ENCODE measurements around the gene LIF.
"Not testable (repeated sequence)": the region's sequence is repeated elsewhere in the genome, so short reads cannot be mapped to it uniquely, and the experiment has no call there.

Gene LIF

GRCh38 chr22:30209642-30210041 lies 36.9 kb downstream of the LIF start:
- peaks cover 0 to 11% of the 10 kb centered on the region in 2 donors for H3K4me1 ChIP-seq (ENCODE audit: control insufficient read depth in 1 of 2, insufficient read depth in 2 of 2, low read length in 2 of 2)
- no peaks in the 10 kb centered on the region for H3K27me3 ChIP-seq (ENCODE audit: low read depth, low read length)
- H3K27ac ChIP-seq (ENCODE audit: low read length) = peak overlapping the region; percentile 84

GRCh38 chr22:30208631-30209603 lies 37.6 kb downstream of the LIF start:
- Histone ChIP-seq H3K36me3 (ENCODE audit: control insufficient read depth in 1 of 2, insufficient read depth in 2 of 2, low read length in 2 of 2) (peaks cover 0 to 6% of the 10 kb centered on the region in 2 donors), H3K9me3 (ENCODE audit: control insufficient read depth in 1 of 2, low read length in 2 of 2) (no peaks in the 10 kb centered on the region), H3K4me3 (ENCODE audit: low read depth in 1 of 2, low read length in 2 of 2) (no peak overlapping the region), H3K4me1 (ENCODE audit: control insufficient read depth in 1 of 2, insufficient read depth in 2 of 2, low read length in 2 of 2) (peaks cover 0 to 17% of the 10 kb centered on the region in 2 donors), H3K27ac (ENCODE audit: low read length) (peak overlapping the region; percentile 84), H3K27me3 (ENCODE audit: low read depth, low read length) (no peaks in the 10 kb centered on the region)

More at GRCh38 chr22:30209642-30210041, 36.9 kb downstream of the LIF start:
- Histone ChIP-seq H3K36me3 (ENCODE audit: control insufficient read depth in 1 of 2, insufficient read depth in 2 of 2, low read length in 2 of 2) (peaks cover 0 to 6% of the 10 kb centered on the region in 2 donors), H3K4me3 (ENCODE audit: low read depth in 1 of 2, low read length in 2 of 2) (no peak overlapping the region), H3K9me3 (ENCODE audit: control insufficient read depth in 1 of 2, low read length in 2 of 2) (no peaks in the 10 kb centered on the region)

- Histone ChIP-seq H3K27me3 (ENCODE audit: low read depth, low read length) (no peaks in the 10 kb centered on the region), H3K9me3 (ENCODE audit: control insufficient read depth in 1 of 2, low read length in 2 of 2) (no peaks in the 10 kb centered on the region), H3K4me1 (ENCODE audit: control insufficient read depth in 1 of 2, insufficient read depth in 2 of 2, low read length in 2 of 2) (peaks cover 0 to 17% of the 10 kb centered on the region in 2 donors), H3K36me3 (ENCODE audit: control insufficient read depth in 1 of 2, insufficient read depth in 2 of 2, low read length in 2 of 2) (peaks cover 0 to 6% of the 10 kb centered on the region in 2 donors), H3K4me3 (ENCODE audit: low read depth in 1 of 2, low read length in 2 of 2) (no peak overlapping the region), H3K27ac (ENCODE audit: low read length) (no peak overlapping the region)
Observed at GRCh38 chr22:30206944-30207343, 39.6 kb downstream of the LIF start.

- Histone ChIP-seq H3K4me1 (ENCODE audit: control insufficient read depth in 1 of 2, insufficient read depth in 2 of 2, low read length in 2 of 2) (peaks cover 0 to 17% of the 10 kb centered on the region in 2 donors), H3K36me3 (ENCODE audit: control insufficient read depth in 1 of 2, insufficient read depth in 2 of 2, low read length in 2 of 2) (peaks cover 0 to 6% of the 10 kb centered on the region in 2 donors), H3K27ac (ENCODE audit: low read length) (no peak overlapping the region), H3K27me3 (ENCODE audit: low read depth, low read length) (no peaks in the 10 kb centered on the region), H3K4me3 (ENCODE audit: low read depth in 1 of 2, low read length in 2 of 2) (no peak overlapping the region), H3K9me3 (ENCODE audit: control insufficient read depth in 1 of 2, low read length in 2 of 2) (no peaks in the 10 kb centered on the region)
Observed at GRCh38 chr22:30205281-30206115, 41.1 kb downstream of the LIF start.

- Histone ChIP-seq H3K36me3 (ENCODE audit: control insufficient read depth in 1 of 2, insufficient read depth in 2 of 2, low read length in 2 of 2) (peaks cover 0 to 6% of the 10 kb centered on the region in 2 donors), H3K27ac (ENCODE audit: low read length) (peak overlapping the region; percentile 29), H3K4me3 (ENCODE audit: low read depth in 1 of 2, low read length in 2 of 2) (no peak overlapping the region), H3K27me3 (ENCODE audit: low read depth, low read length) (no peaks in the 10 kb centered on the region), H3K4me1 (ENCODE audit: control insufficient read depth in 1 of 2, insufficient read depth in 2 of 2, low read length in 2 of 2) (peaks cover 0 to 17% of the 10 kb centered on the region in 2 donors), H3K9me3 (ENCODE audit: control insufficient read depth in 1 of 2, low read length in 2 of 2) (no peaks in the 10 kb centered on the region)
Observed at GRCh38 chr22:30204742-30205111, 41.8 kb downstream of the LIF start.

- Histone ChIP-seq H3K27ac (ENCODE audit: low read length) (peak overlapping the region; percentile 29), H3K4me1 (ENCODE audit: control insufficient read depth in 1 of 2, insufficient read depth in 2 of 2, low read length in 2 of 2) (peaks cover 0 to 17% of the 10 kb centered on the region in 2 donors), H3K36me3 (ENCODE audit: control insufficient read depth in 1 of 2, insufficient read depth in 2 of 2, low read length in 2 of 2) (peaks cover 0 to 6% of the 10 kb centered on the region in 2 donors), H3K9me3 (ENCODE audit: control insufficient read depth in 1 of 2, low read length in 2 of 2) (no peaks in the 10 kb centered on the region), H3K27me3 (ENCODE audit: low read depth, low read length) (no peaks in the 10 kb centered on the region), H3K4me3 (ENCODE audit: low read depth in 1 of 2, low read length in 2 of 2) (no peak overlapping the region)
Observed at GRCh38 chr22:30204015-30204741, 42.4 kb downstream of the LIF start.

GRCh38 chr22:30202531-30203006 lies 44.0 kb downstream of the LIF start:
- Histone ChIP-seq H3K4me1 (ENCODE audit: control insufficient read depth in 1 of 2, insufficient read depth in 2 of 2, low read length in 2 of 2) (peaks cover 0 to 10% of the 10 kb centered on the region in 2 donors), H3K9me3 (ENCODE audit: control insufficient read depth in 1 of 2, low read length in 2 of 2) (no peaks in the 10 kb centered on the region), H3K36me3 (ENCODE audit: control insufficient read depth in 1 of 2, insufficient read depth in 2 of 2, low read length in 2 of 2) (peaks cover 0 to 6% of the 10 kb centered on the region in 2 donors), H3K27ac (ENCODE audit: low read length) (peak overlapping the region; percentile 61), H3K4me3 (ENCODE audit: low read depth in 1 of 2, low read length in 2 of 2) (no peak overlapping the region), H3K27me3 (ENCODE audit: low read depth, low read length) (no peaks in the 10 kb centered on the region)

- Histone ChIP-seq H3K27me3 (ENCODE audit: low read depth, low read length) (no peaks in the 10 kb centered on the region), H3K4me3 (ENCODE audit: low read depth in 1 of 2, low read length in 2 of 2) (no peak overlapping the region), H3K27ac (ENCODE audit: low read length) (no peak overlapping the region), H3K4me1 (ENCODE audit: control insufficient read depth in 1 of 2, insufficient read depth in 2 of 2, low read length in 2 of 2) (peaks cover under 1 to 6% of the 10 kb centered on the region in 2 donors), H3K9me3 (ENCODE audit: control insufficient read depth in 1 of 2, low read length in 2 of 2) (no peaks in the 10 kb centered on the region), H3K36me3 (ENCODE audit: control insufficient read depth in 1 of 2, insufficient read depth in 2 of 2, low read length in 2 of 2) (peaks cover 0 to 6% of the 10 kb centered on the region in 2 donors)
Observed at GRCh38 chr22:30201945-30202344, 44.6 kb downstream of the LIF start.

- not testable (repeated sequence) for H3K27ac ChIP-seq (ENCODE audit: low read length); H3K9me3 ChIP-seq (ENCODE audit: control insufficient read depth in 1 of 2, low read length in 2 of 2); H3K4me1 ChIP-seq (ENCODE audit: control insufficient read depth in 1 of 2, insufficient read depth in 2 of 2, low read length in 2 of 2); H3K27me3 ChIP-seq (ENCODE audit: low read depth, low read length); H3K36me3 ChIP-seq (ENCODE audit: control insufficient read depth in 1 of 2, insufficient read depth in 2 of 2, low read length in 2 of 2); H3K4me3 ChIP-seq (ENCODE audit: low read depth in 1 of 2, low read length in 2 of 2)
Observed at GRCh38 chr22:30200905-30201304, 45.7 kb downstream of the LIF start.

- Histone ChIP-seq H3K4me3 (ENCODE audit: low read depth in 1 of 2, low read length in 2 of 2) (no peak overlapping the region), H3K36me3 (ENCODE audit: control insufficient read depth in 1 of 2, insufficient read depth in 2 of 2, low read length in 2 of 2) (peaks cover 0 to 9% of the 10 kb centered on the region in 2 donors), H3K9me3 (ENCODE audit: control insufficient read depth in 1 of 2, low read length in 2 of 2) (no peaks in the 10 kb centered on the region), H3K27ac (ENCODE audit: low read length) (no peak overlapping the region), H3K27me3 (ENCODE audit: low read depth, low read length) (no peaks in the 10 kb centered on the region), H3K4me1 (ENCODE audit: control insufficient read depth in 1 of 2, insufficient read depth in 2 of 2, low read length in 2 of 2) (peaks cover 0 to 8% of the 10 kb centered on the region in 2 donors)
Observed at GRCh38 chr22:30198921-30199320, 47.6 kb downstream of the LIF start.
